ENCODE data around the gene ENDOD1.
"Not testable (repeated sequence)": the region's sequence is repeated elsewhere in the genome, so short reads cannot be mapped to it uniquely, and the experiment has no call there.

Gene ENDOD1

GRCh38 chr11:95104121-95104830 is 14.6 kb downstream of the ENDOD1 start:
- no peak for DNase-seq (ENCODE audit: low spot score)

- DNase-seq (ENCODE audit: low spot score) = no peak
These were observed 15.2 kb downstream of the ENDOD1 start for GRCh38 chr11:95104856-95105255.

GRCh38 chr11:95108159-95108611 is 18.5 kb downstream of the ENDOD1 start:
- no peak for DNase-seq (ENCODE audit: low spot score)

- DNase-seq (ENCODE audit: low spot score) = no peak
These were observed 19.3 kb downstream of the ENDOD1 start for GRCh38 chr11:95108671-95109551.

GRCh38 chr11:95111471-95111870 is 21.8 kb downstream of the ENDOD1 start:
- DNase-seq (ENCODE audit: low spot score) = not testable (repeated sequence)

- DNase-seq (ENCODE audit: low spot score) = no peak
These were observed 22.4 kb downstream of the ENDOD1 start for GRCh38 chr11:95111923-95112540.

- no peak for DNase-seq (ENCODE audit: low spot score)
These were observed 26.0 kb downstream of the ENDOD1 start for GRCh38 chr11:95115597-95115996.

GRCh38 chr11:95119361-95120060 is 29.9 kb downstream of the ENDOD1 start:
- DNase-seq (ENCODE audit: low spot score) = no peak

- DNase-seq (ENCODE audit: low spot score) = no peak
These were observed 32.1 kb downstream of the ENDOD1 start for GRCh38 chr11:95121698-95122097.

GRCh38 chr11:95123556-95123955 is 33.9 kb downstream of the ENDOD1 start:
- DNase-seq (ENCODE audit: low spot score) = no peak

GRCh38 chr11:95128602-95129001 is 39.0 kb downstream of the ENDOD1 start:
- no peak for DNase-seq (ENCODE audit: low spot score)

GRCh38 chr11:95132956-95133355 is 43.3 kb downstream of the ENDOD1 start:
- no peak for DNase-seq (ENCODE audit: low spot score)

- DNase-seq (ENCODE audit: low spot score) = peak; percentile 52
These were observed 44.8 kb downstream of the ENDOD1 start for GRCh38 chr11:95134491-95134890.

- DNase-seq (ENCODE audit: low spot score) = no peak
These were observed 45.5 kb downstream of the ENDOD1 start for GRCh38 chr11:95135155-95135554.

GRCh38 chr11:95135880-95136279 is 46.2 kb downstream of the ENDOD1 start:
- no peak for DNase-seq (ENCODE audit: low spot score)

GRCh38 chr11:95136747-95137146 is 47.1 kb downstream of the ENDOD1 start:
- not testable (repeated sequence) for DNase-seq (ENCODE audit: low spot score)

- DNase-seq (ENCODE audit: low spot score) = no peak
These were observed 47.7 kb downstream of the ENDOD1 start for GRCh38 chr11:95137299-95137698.

- DNase-seq (ENCODE audit: low spot score) = no peak
These were observed 48.8 kb downstream of the ENDOD1 start for GRCh38 chr11:95138448-95138847.

GRCh38 chr11:95140397-95141033 is 50.9 kb downstream of the ENDOD1 start:
- DNase-seq (ENCODE audit: low spot score) = peak; percentile 35

GRCh38 chr11:95142431-95142830 is 52.8 kb downstream of the ENDOD1 start:
- DNase-seq (ENCODE audit: low spot score) = no peak

- DNase-seq (ENCODE audit: low spot score) = no peak
These were observed 53.5 kb downstream of the ENDOD1 start for GRCh38 chr11:95143106-95143681.

All from RKO (cell line).